HL-60 (cell line): ENCODE data around the gene ERP27.

Experiments
- DNase-seq, 2 experiments: peaks; one replicate each; pipeline ENCODE4 v3.0.0-alpha.2; 2010 to 2020; ENCODE audit warnings: low read depth in 1 of 2, low spot score in 1 of 2
- H3K27ac ChIP-seq: fragments of 250-450 bp; sonication (Bioruptor Pico); replicated peaks from 2 replicates; pipeline ENCODE4 v1.5.1; 2020; ENCODE audit warnings: mild to moderate bottlenecking, moderate library complexity
- H3K27me3 ChIP-seq: fragments of 250-450 bp; sonication (Bioruptor Pico); 2 replicates; pipeline ENCODE4 v1.5.1; 2021; ENCODE audit warnings: mild to moderate bottlenecking, moderate library complexity; ENCODE audit not compliant: insufficient read depth, poor library complexity, severe bottlenecking
- H3K4me3 ChIP-seq: replicated peaks from 2 replicates; pipeline ENCODE4 v1.5.1; 2011; ENCODE audit warnings: mild to moderate bottlenecking, control low read depth, low read length; ENCODE audit not compliant: insufficient read depth
- CTCF ChIP-seq: IDR thresholded peaks from one replicate; pipeline ENCODE4 v1.5.1; 2011; ENCODE audit warnings: low read length, control low read depth, inconsistent platforms; ENCODE audit not compliant: insufficient read depth
- GABPA ChIP-seq: IDR thresholded peaks from 2 replicates; pipeline ENCODE4 v1.6.1; 2012; ENCODE audit warnings: low read depth
- POLR2AphosphoS5 ChIP-seq: IDR thresholded peaks from 2 replicates; pipeline ENCODE4 v1.6.1; 2012; ENCODE audit warnings: low read depth
- REST ChIP-seq: IDR thresholded peaks from 2 replicates; pipeline ENCODE4 v1.6.1; 2012; ENCODE audit warnings: low read depth; ENCODE audit not compliant: insufficient replicate concordance
- SPI1 ChIP-seq: IDR thresholded peaks from 2 replicates; pipeline ENCODE4 v1.6.1; 2012; ENCODE audit warnings: low read depth, mild to moderate bottlenecking, borderline replicate concordance

The ERP27 gene

GRCh38 chr12:14946162-14946561 lies 7.8 kb upstream of the ERP27 start:
- H3K27me3 ChIP-seq = no peaks in the 10 kb centered on the region
- peak overlapping the region; percentile 91; the same call in 1 of the 2 replicates for H3K27ac ChIP-seq
- DNase-seq = no peak
- no peak overlapping the region for H3K4me3 ChIP-seq
- no peak for TF ChIP-seq GABPA
- no peak for TF ChIP-seq SPI1
- TF ChIP-seq POLR2AphosphoS5 = no peak

- no peak for TF ChIP-seq GABPA
- no peak for TF ChIP-seq SPI1
- peak; percentile 51; the same call in 1 of the 2 replicates for TF ChIP-seq POLR2AphosphoS5
- TF ChIP-seq REST = no peak
- no peak overlapping the region for H3K4me3 ChIP-seq
- no peaks in the 10 kb centered on the region for H3K27me3 ChIP-seq
- DNase-seq = no peak
- H3K27ac ChIP-seq = no peak overlapping the region
These were observed 4.0 kb upstream of the ERP27 start for GRCh38 chr12:14942196-14942931.

GRCh38 chr12:14941369-14941768 lies 3.0 kb upstream of the ERP27 start:
- Histone ChIP-seq H3K27ac (no peak overlapping the region), H3K4me3 (no peak overlapping the region), H3K27me3 (no peaks in the 10 kb centered on the region)
- DNase-seq = no peak
- TF ChIP-seq SPI1 (no peak), POLR2AphosphoS5 (peak; percentile 37; the same call in 1 of the 2 replicates)

- no peaks in the 10 kb centered on the region for H3K27me3 ChIP-seq
- TF ChIP-seq CTCF = peak; percentile 29
- TF ChIP-seq POLR2AphosphoS5 = no peak
- peak; percentile 9; the same call in 1 of the 2 replicates for TF ChIP-seq SPI1
- no peak overlapping the region for H3K4me3 ChIP-seq
- DNase-seq = peak in 1 of 2 experiments; percentile 49
- H3K27ac ChIP-seq = no peak overlapping the region
These were observed 648 bp downstream of the ERP27 start for GRCh38 chr12:14937689-14938088.

- Histone ChIP-seq H3K27ac (no peak overlapping the region), H3K4me3 (no peak overlapping the region), H3K27me3 (no peaks in the 10 kb centered on the region)
- TF ChIP-seq POLR2AphosphoS5 = no peak
- TF ChIP-seq REST = no peak
- TF ChIP-seq GABPA = no peak
- TF ChIP-seq SPI1 = no peak
- no peak for TF ChIP-seq CTCF
- DNase-seq = no peak
These were observed 1.3 kb downstream of the ERP27 start for GRCh38 chr12:14937014-14937413.
